GM23338 (cell line): ENCODE measurements around the gene SMARCC2. TPM values are rescaled to one million over a fixed set of nuclear protein-coding genes. Genes with fewer than 3 reads are reported as not detected.
A peak's percentile ranks its signal among the peaks of the same experiment; 100 is the strongest.

Experiments
- ATAC-seq: fragments of 200-7000 bp; cut with Tn5 transposase; 3 replicates; pipeline ENCODE4 v1.9.1; 2020
- DNase-seq: peaks from one replicate; pipeline ENCODE4 v3.0.0-alpha.2; 2015; ENCODE audit warnings: low spot score
- H2AFZ ChIP-seq: fragments of 200-600 bp; sonication (generic); 2 replicates; pipeline ENCODE4 v1.8.0; 2016; ENCODE audit warnings: antibody characterized with exemption, mild to moderate bottlenecking, moderate library complexity
- H3F3A ChIP-seq: fragments of 200-600 bp; sonication (generic); replicated peaks from 2 replicates; pipeline ENCODE4 v1.8.0; 2017; ENCODE audit warnings: antibody characterized with exemption, mixed run types, low read depth
- H3K27ac ChIP-seq: fragments of 200-600 bp; sonication (generic); 2 replicates; pipeline ENCODE4 v1.6.1; 2016; ENCODE audit warnings: low read depth
- H3K27me3 ChIP-seq: fragments of 200-600 bp; sonication (generic); 2 replicates; pipeline ENCODE4 v1.8.0; 2016; ENCODE audit warnings: mild to moderate bottlenecking, mixed run types, moderate library complexity; ENCODE audit not compliant: insufficient read depth
- H3K36me3 ChIP-seq: fragments of 200-600 bp; sonication (generic); 2 replicates; pipeline ENCODE4 v1.8.0; 2016; ENCODE audit warnings: mild to moderate bottlenecking; ENCODE audit not compliant: insufficient read depth
- H3K4me1 ChIP-seq: fragments of 200-600 bp; sonication (generic); 2 replicates; pipeline ENCODE4 v1.8.0; 2016; ENCODE audit warnings: mild to moderate bottlenecking, moderate library complexity; ENCODE audit not compliant: insufficient read depth
- H3K4me2 ChIP-seq: fragments of 200-600 bp; sonication (generic); 2 replicates; pipeline ENCODE4 v1.7.1; 2017; ENCODE audit warnings: mixed run types
- H3K4me3 ChIP-seq: fragments of 200-600 bp; sonication (generic); 2 replicates; pipeline ENCODE4 v1.6.1; 2016; ENCODE audit warnings: mixed run types
- H3K79me2 ChIP-seq: fragments of 200-600 bp; sonication (generic); replicated peaks from 2 replicates; pipeline ENCODE4 v1.8.0; 2017; ENCODE audit warnings: mild to moderate bottlenecking; ENCODE audit not compliant: insufficient read depth
- H3K9me2 ChIP-seq: fragments of 200-600 bp; sonication (generic); 2 replicates; pipeline ENCODE4 v1.8.0; 2017; ENCODE audit not compliant: insufficient read depth
- H4K20me1 ChIP-seq: fragments of 200-600 bp; sonication (generic); replicated peaks from 2 replicates; pipeline ENCODE4 v1.8.0; 2017; ENCODE audit warnings: mild to moderate bottlenecking; ENCODE audit not compliant: insufficient read depth
- H3K27ac Mint-ChIP-seq: 2 replicates; pipeline ENCODE4 v1.8.0; 2020; ENCODE audit warnings: inconsistent platforms, mild to moderate bottlenecking, moderate library complexity, mixed read lengths
- H3K27me3 Mint-ChIP-seq: 3 replicates; pipeline ENCODE4 v1.8.0; 2022; ENCODE audit warnings: low read depth, mild to moderate bottlenecking, moderate library complexity, mixed read lengths, inconsistent platforms; ENCODE audit not compliant: insufficient read depth, poor library complexity
- H3K36me3 Mint-ChIP-seq: 3 replicates; pipeline ENCODE4 v1.8.0; 2021; ENCODE audit warnings: low read depth, mild to moderate bottlenecking, inconsistent platforms, moderate library complexity, mixed read lengths
- H3K4me1 Mint-ChIP-seq: 3 replicates; pipeline ENCODE4 v1.8.0; 2020; ENCODE audit warnings: mild to moderate bottlenecking, inconsistent platforms, mixed read lengths
- H3K4me3 Mint-ChIP-seq: 3 replicates; pipeline ENCODE4 v1.8.0; 2021; ENCODE audit warnings: moderate library complexity, mild to moderate bottlenecking, inconsistent platforms, mixed read lengths
- H3K9me3 Mint-ChIP-seq: 3 replicates; pipeline ENCODE4 v1.8.0; 2020; ENCODE audit warnings: moderate library complexity, mild to moderate bottlenecking, inconsistent platforms, mixed read lengths
- CREB1 ChIP-seq: fragments of 250-450 bp; sonication (Bioruptor Pico); IDR thresholded peaks from 2 replicates; pipeline ENCODE4 v1.5.0; 2020; ENCODE audit warnings: low read depth, mild to moderate bottlenecking, moderate library complexity
- CTCF ChIP-seq, 2 experiments: fragments of 200-600 bp in 1 of 2; sonication (generic) in 1 of 2; conservative IDR thresholded peaks; 2 replicates each; pipeline versions ENCODE4 v1.5.1 to v1.6.1; 2016 to 2017; ENCODE audit warnings: antibody characterized with exemption in 2 of 2, low read depth in 2 of 2, mild to moderate bottlenecking in 2 of 2, moderate library complexity in 1 of 2
- POLR2AphosphoS5 ChIP-seq: IDR thresholded peaks from 2 replicates; pipeline ENCODE4 v1.6.1; 2016; ENCODE audit warnings: antibody characterized with exemption, low read depth
- STAT1 ChIP-seq: IDR thresholded peaks from one replicate; pipeline ENCODE4 v1.6.1; 2016; ENCODE audit warnings: antibody characterized with exemption; ENCODE audit not compliant: unreplicated experiment
- ZNF114 ChIP-seq: fragments of 250-450 bp; sonication (Bioruptor Pico); IDR thresholded peaks from 2 replicates; pipeline ENCODE4 v1.5.0; 2020; ENCODE audit warnings: mild to moderate bottlenecking, moderate library complexity
- polyA plus RNA-seq: library from polyadenylated mRNA; unstranded; fragments of >200 nt; fragmentation: Nextera tagmentation; extraction: Ambion mirVana; gene quantifications from 2 replicates; pipeline ENCODE4 v1.2.1, GENCODE V29; 2016
- total RNA-seq: library from RNA; depleted of rRNA; stranded (reverse); fragments of >200 nt; shearing (Covaris generic); gene quantifications from 2 replicates; pipeline ENCODE4 v1.2.3, GENCODE V29; 2014
- TF ChIP-seq, protein P1 (sequence below): IDR thresholded peaks from 2 replicates; pipeline ENCODE4 v1.6.1; 2016; ENCODE audit warnings: antibody characterized with exemption

The SMARCC2 gene
- total and polyA plus RNA-seq, 2 experiments from 2014 or later = 40.4 to 68.3 TPM

GRCh38 chr12:56152132-56152755 is 37.0 kb downstream of the SMARCC2 start, which contains the start of gene MYL6B:
MYL6B (plus strand) TSS chr12:56152587; CDS start chr12:56153919, 1,332 bp downstream.
- Histone ChIP-seq H3K9me2 (no peaks in the 10 kb centered on the region), H3K4me3 (peak within 1 kb of the TSS; percentile 90), H4K20me1 (no peaks in the 10 kb centered on the region), H3K27me3 (no peaks in the 10 kb centered on the region), H3K79me2 (peaks cover 13% of the 10 kb centered on the region; the same call in 1 of the 2 replicates), H3K27ac (peak within 1 kb of the TSS; percentile 98), H3K36me3 (0 out of 2 replicates have a peak, but pooled peaks cover 2% of the 10 kb centered on the region), H2AFZ (peak within 1 kb of the TSS; percentile 88), H3K4me1 (peaks cover 22% of the 10 kb centered on the region), H3K4me2 (peak within 1 kb of the TSS; percentile 89), H3F3A (peaks cover 24% of the 10 kb centered on the region)
- DNase-seq = peak; percentile 97
- ATAC-seq = peak; percentile 86
- Mint-ChIP-seq H3K4me1 (peaks cover 23% of the 10 kb centered on the region), H3K27me3 (peaks cover 15% of the 10 kb centered on the region), H3K4me3 (peak within 1 kb of the TSS; percentile 96), H3K9me3 (no peaks in the 10 kb centered on the region; the same call in 1 of the 3 replicates), H3K36me3 (peaks cover 20% of the 10 kb centered on the region), H3K27ac (peak within 1 kb of the TSS; percentile 98)
- TF ChIP-seq STAT1 = no peak
- TF ChIP-seq POLR2AphosphoS5 = peak; percentile 83
- TF ChIP-seq, protein P1, sequence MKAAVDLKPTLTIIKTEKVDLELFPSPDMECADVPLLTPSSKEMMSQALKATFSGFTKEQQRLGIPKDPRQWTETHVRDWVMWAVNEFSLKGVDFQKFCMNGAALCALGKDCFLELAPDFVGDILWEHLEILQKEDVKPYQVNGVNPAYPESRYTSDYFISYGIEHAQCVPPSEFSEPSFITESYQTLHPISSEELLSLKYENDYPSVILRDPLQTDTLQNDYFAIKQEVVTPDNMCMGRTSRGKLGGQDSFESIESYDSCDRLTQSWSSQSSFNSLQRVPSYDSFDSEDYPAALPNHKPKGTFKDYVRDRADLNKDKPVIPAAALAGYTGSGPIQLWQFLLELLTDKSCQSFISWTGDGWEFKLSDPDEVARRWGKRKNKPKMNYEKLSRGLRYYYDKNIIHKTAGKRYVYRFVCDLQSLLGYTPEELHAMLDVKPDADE = peak; percentile 90
- TF ChIP-seq CREB1 (CRISPR knock-in tag) = peak; percentile 42; the same call in 1 of the 2 replicates
- no peak for TF ChIP-seq ZNF114 (CRISPR knock-in tag)

DNA sequence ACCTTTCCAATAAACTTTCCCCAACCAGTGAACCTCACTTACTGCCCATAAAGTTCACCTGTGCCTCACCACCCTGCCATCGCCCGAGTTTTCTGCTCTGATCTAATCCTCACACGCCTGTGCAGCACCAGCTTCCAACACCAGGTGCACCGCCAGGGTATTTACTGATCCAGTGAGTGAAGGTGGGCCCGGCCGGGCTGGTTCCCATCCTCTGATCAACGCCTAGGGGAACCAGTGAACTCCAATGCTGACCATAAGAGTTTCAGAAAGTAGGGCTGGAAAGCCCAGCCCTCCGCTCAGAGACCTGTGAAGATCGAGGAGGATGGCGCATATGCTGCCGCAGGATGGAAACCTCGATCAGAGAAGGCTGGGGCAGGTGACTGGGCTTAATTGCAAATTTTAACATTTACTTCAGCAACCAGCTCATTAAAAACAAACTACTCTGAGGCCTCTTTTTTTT is 37.6 kb downstream of the SMARCC2 start:
- Mint-ChIP-seq H3K4me3 (peak overlapping the region; percentile 96), H3K27me3 (peaks cover 14% of the 10 kb centered on the region), H3K27ac (peak overlapping the region; percentile 98), H3K36me3 (peaks cover 18% of the 10 kb centered on the region), H3K9me3 (no peaks in the 10 kb centered on the region; the same call in 2 of the 3 replicates), H3K4me1 (peaks cover 21% of the 10 kb centered on the region)
- ATAC-seq (peak; percentile 87), DNase-seq (peak; percentile 90)
- Histone ChIP-seq H3K79me2 (peaks cover 13% of the 10 kb centered on the region; the same call in 1 of the 2 replicates), H3K4me3 (peak overlapping the region; percentile 90), H3K27me3 (no peaks in the 10 kb centered on the region), H3K4me1 (peaks cover 17% of the 10 kb centered on the region), H3K4me2 (peak overlapping the region; percentile 89), H3K9me2 (no peaks in the 10 kb centered on the region), H3K36me3 (0 out of 2 replicates have a peak, but pooled peaks cover 2% of the 10 kb centered on the region), H3K27ac (peak overlapping the region; percentile 98), H3F3A (peaks cover 19% of the 10 kb centered on the region), H4K20me1 (no peaks in the 10 kb centered on the region), H2AFZ (peak overlapping the region; percentile 79)
- TF ChIP-seq ZNF114 (CRISPR knock-in tag) (no peak), CTCF (conservative IDR thresholded peaks at IDR 0.05; ENCODE audit: low read depth in 2 of 2) (peak; percentile 15 to 63; a peak in 2 of 4 replicates)
